GM12878 (cell line): ENCODE measurements around the gene RIC1. TPM values are rescaled to one million over a fixed set of nuclear protein-coding genes. Genes with fewer than 3 reads are reported as not detected.
"Not testable (repeated sequence)": the region's sequence is repeated elsewhere in the genome, so short reads cannot be mapped to it uniquely, and the experiment has no call there.

Experiments
- ATAC-seq: fragments of 200-7000 bp; cut with Tn5 transposase; 3 replicates; pipeline ENCODE4 v1.9.1; 2020; ENCODE audit warnings: mild to moderate bottlenecking, moderate library complexity
- BruUV-seq: library from RNA; stranded (reverse); fragments of 400-500 nt; replicated peaks from 2 replicates; lab custom pipeline; 2021; lab: Mats Ljungman, UMichigan
- CTCF ChIA-PET: fragments of 300-600 bp; sonication (Branson Sonifier 250); formaldehyde crosslinking; extraction: SDS; loops from one replicate; lab custom pipeline; 2021; ENCODE audit warnings: inconsistent platforms; lab: Yijun Ruan, JAX
- POLR2A ChIA-PET: fragments of 350-600 bp; formaldehyde crosslinking; extraction: SDS; loops from one replicate; lab custom pipeline; 2021; ENCODE audit warnings: inconsistent platforms; lab: Charles Lee
- RAD21 ChIA-PET: fragments of 300-600 bp; sonication (Branson Sonifier 250); formaldehyde crosslinking; loops from one replicate; lab custom pipeline; 2023; ENCODE audit warnings: antibody characterized with exemption; ENCODE audit not compliant: unreplicated experiment; lab: Charles Lee
- SMC1A ChIA-PET: fragments of 300-600 bp; sonication (Branson Sonifier 250); formaldehyde crosslinking; loops from one replicate; lab custom pipeline; 2023; ENCODE audit not compliant: unreplicated experiment, uncharacterized antibody; lab: Charles Lee
- DNase-seq: peaks from one replicate; pipeline ENCODE4 v3.0.0-alpha.2; 2011; ENCODE audit warnings: low read depth, low spot score
- FAIRE-seq: peaks from 3 replicates; lab custom pipeline; 2011; peaks lifted over from hg19 to GRCh38; lab: Jason Lieb, UNC
- H2AFZ ChIP-seq: 2 replicates; pipeline ENCODE4 v1.6.0; 2011; ENCODE audit warnings: low read depth, low read length, control low read depth; ENCODE audit not compliant: control insufficient read depth
- H3K27ac ChIP-seq: 2 replicates; pipeline ENCODE4 v1.5.1; 2011; ENCODE audit warnings: control low read depth; ENCODE audit not compliant: control insufficient read depth, insufficient read depth
- H3K27me3 ChIP-seq, 2 experiments: replicated peaks in 1 of 2; 2 replicates each; pipeline versions ENCODE4 v1.6.0 to v1.6.1; 2011; ENCODE audit warnings: low read length in 1 of 2; ENCODE audit not compliant: control insufficient read depth in 2 of 2, insufficient read depth in 2 of 2
- H3K36me3 ChIP-seq, 2 experiments: 2 replicates each; pipeline ENCODE4 v1.5.1; 2011; ENCODE audit warnings: low read length in 1 of 2; ENCODE audit not compliant: control insufficient read depth in 2 of 2, insufficient read depth in 2 of 2
- H3K4me1 ChIP-seq: 2 replicates; pipeline ENCODE4 v1.6.1; 2011; ENCODE audit warnings: mild to moderate bottlenecking, low read length, moderate library complexity, mixed read lengths; ENCODE audit not compliant: control insufficient read depth, insufficient read depth
- H3K4me2 ChIP-seq: 2 replicates; pipeline ENCODE4 v1.6.0; 2011; ENCODE audit warnings: control low read depth; ENCODE audit not compliant: control insufficient read depth, insufficient read depth
- H3K4me3 ChIP-seq: fragments of 200-600 bp; sonication (generic); 2 replicates; pipeline ENCODE4 v1.5.1; 2016
- H3K79me2 ChIP-seq: 2 replicates; pipeline ENCODE4 v1.6.0; 2011; ENCODE audit warnings: low read length; ENCODE audit not compliant: control insufficient read depth, insufficient read depth
- H3K9ac ChIP-seq: 2 replicates; pipeline ENCODE4 v1.8.0; 2011; ENCODE audit warnings: low read length, control low read depth, mixed read lengths; ENCODE audit not compliant: control insufficient read depth, insufficient read depth
- H3K9me3 ChIP-seq: replicated peaks from 3 replicates; pipeline ENCODE4 v1.5.1; 2011; ENCODE audit warnings: mild to moderate bottlenecking, low read length; ENCODE audit not compliant: control insufficient read depth, insufficient read depth
- H4K20me1 ChIP-seq: 2 replicates; pipeline ENCODE4 v1.6.0; 2011; ENCODE audit not compliant: control insufficient read depth, insufficient read depth
- CBX5 ChIP-seq: sonication (generic); IDR thresholded peaks from 2 replicates; pipeline ENCODE4 v1.6.1; 2016; ENCODE audit warnings: low read depth, moderate library complexity, mild to moderate bottlenecking, inconsistent platforms
- E2F8 ChIP-seq: fragments of 450-650 bp; IDR thresholded peaks from 2 replicates; pipeline ENCODE4 v1.6.1; 2018; ENCODE audit warnings: mild to moderate bottlenecking, low read depth, moderate library complexity; ENCODE audit not compliant: partially characterized antibody
- IKZF2 ChIP-seq, 2 experiments: fragments of 450-650 bp; IDR thresholded peaks; 2 replicates each; pipeline ENCODE4 v1.6.1; 2017; ENCODE audit warnings: mild to moderate bottlenecking in 2 of 2, moderate library complexity in 2 of 2
- IRF3 ChIP-seq: fragments of 450-650 bp; IDR thresholded peaks from 2 replicates; pipeline ENCODE4 v1.6.1; 2014; ENCODE audit warnings: mild to moderate bottlenecking
- MTA2 ChIP-seq: fragments of 450-650 bp; IDR thresholded peaks from 2 replicates; pipeline ENCODE4 v1.6.1; 2016; ENCODE audit warnings: low read depth, mild to moderate bottlenecking, moderate library complexity
- POLR2AphosphoS5 ChIP-seq: IDR thresholded peaks from 2 replicates; pipeline ENCODE4 v1.6.1; 2011; ENCODE audit warnings: mild to moderate bottlenecking, low read length, inconsistent platforms
- WGBS: methylation state at CpG from one replicate; pipeline ENCODE4 v1.1.6; 2016; ENCODE audit warnings: low lambda C conversion rate; ENCODE audit not compliant: insufficient replicate concordance, insufficient coverage; ENCODE audit errors: missing lambda C conversion rate; 5-methylcytosine and 5-hydroxymethylcytosine counted together
- in situ Hi-C: fragments of 300-500 bp; cut with MboI; formaldehyde crosslinking; loops from 9 replicates; pipeline ENCODE4 v1.14.3; 2018; ENCODE audit warnings: mixed read lengths
- intact Hi-C: fragments of 100-400 bp; cut with micrococcal nuclease; formaldehyde crosslinking; loops from one replicate; pipeline ENCODE4 v1.14.2; 2022; ENCODE audit not compliant: unreplicated experiment
- polyA plus RNA-seq, 11 experiments: library from polyadenylated mRNA; depleted of rRNA in 4 of 11; unstranded in 6 of 11; stranded (reverse) in 5 of 11; fragments of >200 nt; fragmentation: Nextera tagmentation in 4 of 11; fragmentation: Illumina TruSeq in 1 of 11; extraction: Ambion mirVana in 4 of 11; extraction: Trizol in 1 of 11; gene quantifications; 1 replicate in 1 of 11; 2 replicates in 10 of 11; pipeline versions ENCODE4 v1.2.1 to v1.2.3, GENCODE V29; 2011 to 2016; ENCODE audit warnings: inconsistent platforms in 2 of 11, missing spikeins in 2 of 11, low read depth in 1 of 11
- total RNA-seq, 4 experiments: library from RNA; depleted of rRNA in 3 of 4; stranded (reverse); fragments of >200 nt in 3 of 4; fragmentation: Illumina TruSeq in 1 of 4; extraction: Trizol in 1 of 4; gene quantifications; 2 replicates each; pipeline versions ENCODE4 v1.2.1 to v1.2.3, GENCODE V29; 2013 to 2021
- TF ChIP-seq, protein P1 (sequence below): fragments of 450-650 bp; IDR thresholded peaks from 2 replicates; pipeline ENCODE4 v1.6.1; 2016; ENCODE audit warnings: mild to moderate bottlenecking, moderate library complexity, borderline replicate concordance

Gene RIC1
- total and polyA plus RNA-seq, 10 of the 15 experiments (the other 5 are each of a cell fraction or from before 2014, with no cell fraction given) = 6.2 to 59.8 (median 33.3) TPM

DNA sequence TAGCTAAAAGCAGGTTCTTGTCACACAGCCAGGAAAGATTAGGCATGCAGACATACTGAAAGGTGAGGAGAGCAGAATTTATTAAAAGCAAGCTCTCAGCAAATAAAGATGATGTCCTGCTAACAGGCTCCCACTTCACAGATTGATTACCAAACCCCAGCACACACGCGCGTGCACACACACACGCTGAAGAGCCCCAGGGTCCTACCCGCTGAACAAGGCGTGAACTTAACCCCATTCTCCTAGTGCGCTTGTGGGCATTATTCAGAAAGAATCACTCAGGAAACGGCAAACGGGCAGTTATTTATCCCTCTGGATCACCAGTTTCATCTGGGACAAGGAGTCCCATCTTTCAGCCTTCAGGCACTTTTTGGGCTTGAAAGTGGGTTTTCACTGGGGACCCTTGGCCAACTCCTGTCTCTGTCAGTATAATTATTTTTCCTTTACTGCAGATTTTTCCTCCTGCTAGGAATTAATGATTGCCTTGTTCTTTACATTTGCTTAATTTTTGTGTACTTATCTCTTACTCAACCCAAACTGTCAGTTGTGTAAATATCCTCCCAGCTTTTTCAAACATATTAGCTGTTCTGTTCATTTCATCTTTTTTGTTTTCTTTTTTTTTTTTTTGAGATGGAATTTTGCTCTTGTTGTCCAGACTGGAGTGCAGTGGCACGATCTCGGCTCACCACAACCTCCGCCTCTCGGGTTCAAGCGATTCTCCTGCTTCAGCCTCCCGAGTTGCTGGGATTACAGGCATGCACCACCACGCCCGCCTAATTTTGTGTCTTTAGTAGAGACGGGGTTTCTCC lies 92.6 kb downstream of the RIC1 start (continued):
- TF ChIP-seq, protein P1, sequence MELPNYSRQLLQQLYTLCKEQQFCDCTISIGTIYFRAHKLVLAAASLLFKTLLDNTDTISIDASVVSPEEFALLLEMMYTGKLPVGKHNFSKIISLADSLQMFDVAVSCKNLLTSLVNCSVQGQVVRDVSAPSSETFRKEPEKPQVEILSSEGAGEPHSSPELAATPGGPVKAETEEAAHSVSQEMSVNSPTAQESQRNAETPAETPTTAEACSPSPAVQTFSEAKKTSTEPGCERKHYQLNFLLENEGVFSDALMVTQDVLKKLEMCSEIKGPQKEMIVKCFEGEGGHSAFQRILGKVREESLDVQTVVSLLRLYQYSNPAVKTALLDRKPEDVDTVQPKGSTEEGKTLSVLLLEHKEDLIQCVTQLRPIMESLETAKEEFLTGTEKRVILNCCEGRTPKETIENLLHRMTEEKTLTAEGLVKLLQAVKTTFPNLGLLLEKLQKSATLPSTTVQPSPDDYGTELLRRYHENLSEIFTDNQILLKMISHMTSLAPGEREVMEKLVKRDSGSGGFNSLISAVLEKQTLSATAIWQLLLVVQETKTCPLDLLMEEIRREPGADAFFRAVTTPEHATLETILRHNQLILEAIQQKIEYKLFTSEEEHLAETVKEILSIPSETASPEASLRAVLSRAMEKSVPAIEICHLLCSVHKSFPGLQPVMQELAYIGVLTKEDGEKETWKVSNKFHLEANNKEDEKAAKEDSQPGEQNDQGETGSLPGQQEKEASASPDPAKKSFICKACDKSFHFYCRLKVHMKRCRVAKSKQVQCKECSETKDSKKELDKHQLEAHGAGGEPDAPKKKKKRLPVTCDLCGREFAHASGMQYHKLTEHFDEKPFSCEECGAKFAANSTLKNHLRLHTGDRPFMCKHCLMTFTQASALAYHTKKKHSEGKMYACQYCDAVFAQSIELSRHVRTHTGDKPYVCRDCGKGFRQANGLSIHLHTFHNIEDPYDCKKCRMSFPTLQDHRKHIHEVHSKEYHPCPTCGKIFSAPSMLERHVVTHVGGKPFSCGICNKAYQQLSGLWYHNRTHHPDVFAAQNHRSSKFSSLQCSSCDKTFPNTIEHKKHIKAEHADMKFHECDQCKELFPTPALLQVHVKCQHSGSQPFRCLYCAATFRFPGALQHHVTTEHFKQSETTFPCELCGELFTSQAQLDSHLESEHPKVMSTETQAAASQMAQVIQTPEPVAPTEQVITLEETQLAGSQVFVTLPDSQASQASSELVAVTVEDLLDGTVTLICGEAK = no peak
- TF ChIP-seq IKZF2 (IDR thresholded peaks at IDR 0.05) = no peak
- no peak for TF ChIP-seq CBX5
- TF ChIP-seq MTA2 = no peak
- no peak for TF ChIP-seq POLR2AphosphoS5
- no peak for TF ChIP-seq E2F8
- no peak for TF ChIP-seq IRF3
- TF ChIP-seq, all 136 proteins: peak for 0

DNA sequence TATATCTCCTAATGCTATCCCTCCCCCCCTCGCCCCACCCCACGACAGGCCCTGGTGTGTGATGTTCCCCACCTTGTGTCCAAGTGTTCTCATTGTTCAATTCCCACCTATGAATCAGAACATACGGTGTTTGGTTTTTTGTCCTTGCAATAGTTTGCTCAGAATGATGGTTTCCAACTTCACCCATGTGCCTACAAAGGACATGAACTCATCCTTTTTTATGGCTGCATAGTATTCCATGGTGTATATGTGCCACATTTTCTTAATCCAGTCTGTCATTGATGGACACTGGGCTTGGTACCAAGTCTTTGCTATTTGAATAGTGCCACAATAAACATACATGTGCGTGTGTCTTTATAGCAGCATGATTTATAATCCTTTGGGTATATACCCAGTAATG lies 93.8 kb downstream of the RIC1 start:
- DNase-seq, intact Hi-C loops, CTCF ChIA-PET, H3K79me2 ChIP-seq, in situ Hi-C loops, H3K9me3 ChIP-seq, BruUV-seq, H3K4me3 ChIP-seq, H3K4me2 ChIP-seq, H3K9ac ChIP-seq, H3K27me3 ChIP-seq, H2AFZ ChIP-seq, SMC1A ChIA-PET, H3K4me1 ChIP-seq, ATAC-seq, H3K27ac ChIP-seq, H4K20me1 ChIP-seq, FAIRE-seq: not testable (repeated sequence)
- POLR2A ChIA-PET = interaction anchor here (0.7 kb wide), 2 partner anchors 10 kb away, joined by 3 to 5 read pairs; no protein-coding TSS in a partner anchor
- RAD21 ChIA-PET = interaction anchor here (0.6 kb wide), 1 partner anchor 13 kb away, joined by 3 read pairs; no protein-coding TSS in a partner anchor
- 89% methylated on average over 4 of the region's 4 CpGs for WGBS
- H3K36me3 ChIP-seq = peaks cover 4 to 16% of the 10 kb centered on the region in 2 experiments
